B cell (primary cell): Measurements from ENCODE around the gene SDK2.

Source experiments
- EZH2 ChIP-seq: IDR thresholded peaks from 2 replicates; pipeline ENCODE4 v1.6.1; 2012; ENCODE audit warnings: borderline replicate concordance, low read depth, mild to moderate bottlenecking, moderate library complexity, low read length; ENCODE audit not compliant: insufficient read depth, poor library complexity, severe bottlenecking
- TF ChIP-seq, protein P1 (sequence below): fragments of 200-600 bp; IDR thresholded peaks from one replicate; pipeline ENCODE4 v1.8.0; 2022; ENCODE audit warnings: antibody characterized with exemption, mild to moderate bottlenecking

DNA sequence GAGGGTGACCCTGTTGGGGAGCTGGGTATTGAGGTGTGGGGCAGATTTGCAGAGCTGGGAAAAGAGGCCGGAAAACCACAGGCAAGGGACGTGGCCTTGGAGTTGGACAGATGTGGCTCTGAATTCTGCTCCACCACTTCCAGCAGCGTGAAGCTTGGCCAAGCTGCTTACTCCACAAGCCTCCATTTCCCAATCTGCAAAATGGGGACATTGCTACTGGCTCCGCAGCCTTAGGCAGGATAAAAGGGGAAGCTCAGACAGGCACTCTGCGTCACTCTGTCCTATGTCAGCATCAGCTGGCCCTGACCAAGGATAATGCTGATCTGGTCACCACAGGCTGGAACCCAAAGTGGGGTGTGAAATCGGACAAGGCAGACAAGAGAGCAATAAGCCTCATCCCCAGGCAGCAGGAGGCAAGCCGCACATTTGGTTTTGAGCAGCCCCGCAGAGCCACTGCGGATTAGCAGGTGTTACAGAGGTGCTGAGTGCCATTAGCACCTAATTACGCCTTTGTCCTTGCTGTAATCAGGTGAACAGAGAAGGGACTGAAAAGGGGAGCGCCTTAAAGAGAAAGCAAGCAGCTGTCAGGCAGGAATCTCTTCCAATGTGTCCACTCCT, 54.8 kb downstream of the SDK2 start:
- TF ChIP-seq, protein P1, sequence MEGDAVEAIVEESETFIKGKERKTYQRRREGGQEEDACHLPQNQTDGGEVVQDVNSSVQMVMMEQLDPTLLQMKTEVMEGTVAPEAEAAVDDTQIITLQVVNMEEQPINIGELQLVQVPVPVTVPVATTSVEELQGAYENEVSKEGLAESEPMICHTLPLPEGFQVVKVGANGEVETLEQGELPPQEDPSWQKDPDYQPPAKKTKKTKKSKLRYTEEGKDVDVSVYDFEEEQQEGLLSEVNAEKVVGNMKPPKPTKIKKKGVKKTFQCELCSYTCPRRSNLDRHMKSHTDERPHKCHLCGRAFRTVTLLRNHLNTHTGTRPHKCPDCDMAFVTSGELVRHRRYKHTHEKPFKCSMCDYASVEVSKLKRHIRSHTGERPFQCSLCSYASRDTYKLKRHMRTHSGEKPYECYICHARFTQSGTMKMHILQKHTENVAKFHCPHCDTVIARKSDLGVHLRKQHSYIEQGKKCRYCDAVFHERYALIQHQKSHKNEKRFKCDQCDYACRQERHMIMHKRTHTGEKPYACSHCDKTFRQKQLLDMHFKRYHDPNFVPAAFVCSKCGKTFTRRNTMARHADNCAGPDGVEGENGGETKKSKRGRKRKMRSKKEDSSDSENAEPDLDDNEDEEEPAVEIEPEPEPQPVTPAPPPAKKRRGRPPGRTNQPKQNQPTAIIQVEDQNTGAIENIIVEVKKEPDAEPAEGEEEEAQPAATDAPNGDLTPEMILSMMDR, result no peak
- TF ChIP-seq EZH2, result no peak
